HL-60 (cell line): ENCODE results near the gene SUN3.

Experiments
- DNase-seq, 2 experiments: peaks; one replicate each; pipeline ENCODE4 v3.0.0-alpha.2; 2010 to 2020; ENCODE audit warnings: low read depth in 1 of 2, low spot score in 1 of 2
- H3K27ac ChIP-seq: fragments of 250-450 bp; sonication (Bioruptor Pico); replicated peaks from 2 replicates; pipeline ENCODE4 v1.5.1; 2020; ENCODE audit warnings: mild to moderate bottlenecking, moderate library complexity
- H3K27me3 ChIP-seq: fragments of 250-450 bp; sonication (Bioruptor Pico); 2 replicates; pipeline ENCODE4 v1.5.1; 2021; ENCODE audit warnings: mild to moderate bottlenecking, moderate library complexity; ENCODE audit not compliant: insufficient read depth, poor library complexity, severe bottlenecking
- H3K4me3 ChIP-seq: replicated peaks from 2 replicates; pipeline ENCODE4 v1.5.1; 2011; ENCODE audit warnings: mild to moderate bottlenecking, control low read depth, low read length; ENCODE audit not compliant: insufficient read depth
- CTCF ChIP-seq: IDR thresholded peaks from one replicate; pipeline ENCODE4 v1.5.1; 2011; ENCODE audit warnings: low read length, control low read depth, inconsistent platforms; ENCODE audit not compliant: insufficient read depth
- GABPA ChIP-seq: IDR thresholded peaks from 2 replicates; pipeline ENCODE4 v1.6.1; 2012; ENCODE audit warnings: low read depth
- POLR2AphosphoS5 ChIP-seq: IDR thresholded peaks from 2 replicates; pipeline ENCODE4 v1.6.1; 2012; ENCODE audit warnings: low read depth
- REST ChIP-seq: IDR thresholded peaks from 2 replicates; pipeline ENCODE4 v1.6.1; 2012; ENCODE audit warnings: low read depth; ENCODE audit not compliant: insufficient replicate concordance
- SPI1 ChIP-seq: IDR thresholded peaks from 2 replicates; pipeline ENCODE4 v1.6.1; 2012; ENCODE audit warnings: low read depth, mild to moderate bottlenecking, borderline replicate concordance

Gene SUN3

GRCh38 chr7:47953822-47954221 is 75.1 kb downstream of the SUN3 start:
- no peak for DNase-seq
- H3K27ac ChIP-seq, result no peak overlapping the region
- no peak overlapping the region for H3K4me3 ChIP-seq
- TF ChIP-seq CTCF, result no peak
- TF ChIP-seq GABPA, result no peak
- TF ChIP-seq POLR2AphosphoS5, result no peak
- no peak for TF ChIP-seq REST
- TF ChIP-seq SPI1, result no peak
- H3K27me3 ChIP-seq, result no peaks in the 10 kb centered on the region

DNA sequence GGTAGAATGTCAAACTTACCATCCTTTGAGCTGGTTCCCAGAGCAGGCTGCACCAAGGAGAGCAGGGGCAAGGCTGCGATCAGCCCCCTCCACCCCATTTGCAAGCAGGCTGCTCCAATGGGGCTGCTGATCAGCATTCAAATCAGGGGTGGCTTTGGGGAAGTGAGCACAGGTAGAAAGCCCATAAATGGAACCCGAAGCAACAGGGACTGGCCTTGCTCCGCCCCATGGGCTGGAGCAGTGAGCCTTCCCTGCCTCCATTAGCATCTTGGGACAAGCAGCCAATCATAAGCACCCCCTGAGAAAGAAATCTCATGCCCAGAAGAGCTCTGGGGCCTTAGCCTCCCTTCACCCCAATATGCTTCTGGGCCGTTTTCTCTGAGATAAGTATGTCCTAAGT is 76.7 kb downstream of the SUN3 start:
- no peak for DNase-seq
- Histone ChIP-seq H3K27ac (no peak overlapping the region), H3K27me3 (no peaks in the 10 kb centered on the region), H3K4me3 (no peak overlapping the region)
- TF ChIP-seq REST (no peak), SPI1 (no peak), GABPA (no peak), CTCF (no peak), POLR2AphosphoS5 (no peak)

GRCh38 chr7:47951374-47951773 is 77.5 kb downstream of the SUN3 start:
- Histone ChIP-seq H3K27me3 (no peaks in the 10 kb centered on the region), H3K27ac (no peak overlapping the region), H3K4me3 (no peak overlapping the region)
- TF ChIP-seq REST, result no peak
- TF ChIP-seq SPI1, result no peak
- TF ChIP-seq GABPA, result no peak
- TF ChIP-seq POLR2AphosphoS5, result no peak
- TF ChIP-seq CTCF, result no peak
- DNase-seq, result no peak
